Forelimb muscle (tissue), 1 donor: ENCODE measurements around the gene ERC2. TPM values are rescaled to one million over a fixed set of nuclear protein-coding genes. Genes with fewer than 3 reads are reported as not detected.

Source experiments
- DNase-seq: peaks from one replicate; pipeline ENCODE4 v3.0.0-alpha.2; 2013; ENCODE audit warnings: low read depth
- polyA plus RNA-seq: library from polyadenylated mRNA; unstranded; fragments of 120-200 nt; gene quantifications from one replicate; pipeline ENCODE4 v1.2.1, GENCODE V29; 2013; ENCODE audit not compliant: insufficient read length

Gene ERC2
- polyA plus RNA-seq, 1 donor = 1.2 TPM

- DNase-seq = no peak
Measured at GRCh38 chr3:56001537-56001936, 466.7 kb downstream of the ERC2 start.

GRCh38 chr3:55989366-55989765 is 478.9 kb downstream of the ERC2 start:
- DNase-seq = no peak

- no peak for DNase-seq
Measured at GRCh38 chr3:55988905-55989304, 479.4 kb downstream of the ERC2 start.

GRCh38 chr3:55984626-55985025 is 483.6 kb downstream of the ERC2 start:
- DNase-seq = no peak

GRCh38 chr3:55978953-55979352 is 489.3 kb downstream of the ERC2 start:
- no peak for DNase-seq

GRCh38 chr3:55974421-55975165 is 493.7 kb downstream of the ERC2 start:
- peak; percentile 53 for DNase-seq

- DNase-seq = no peak
Measured at GRCh38 chr3:55969634-55970033, 498.6 kb downstream of the ERC2 start.

- DNase-seq = no peak
Measured at GRCh38 chr3:55968331-55968730, 499.9 kb downstream of the ERC2 start.

GRCh38 chr3:55966566-55966965 is 501.7 kb downstream of the ERC2 start:
- DNase-seq = no peak

GRCh38 chr3:55965776-55966175 is 502.5 kb downstream of the ERC2 start:
- DNase-seq = no peak

GRCh38 chr3:55964491-55964985 is 503.7 kb downstream of the ERC2 start:
- no peak for DNase-seq

- no peak for DNase-seq
Measured at GRCh38 chr3:55963601-55964000, 504.7 kb downstream of the ERC2 start.

GRCh38 chr3:55959471-55960080 is 508.7 kb downstream of the ERC2 start:
- no peak for DNase-seq

GRCh38 chr3:55958605-55959004 is 509.7 kb downstream of the ERC2 start:
- no peak for DNase-seq

GRCh38 chr3:55955891-55956477 is 512.3 kb downstream of the ERC2 start:
- DNase-seq = no peak

GRCh38 chr3:55951388-55951787 is 516.9 kb downstream of the ERC2 start:
- no peak for DNase-seq

- no peak for DNase-seq
Measured at GRCh38 chr3:55947406-55947805, 520.9 kb downstream of the ERC2 start.

GRCh38 chr3:55946574-55947160 is 521.6 kb downstream of the ERC2 start:
- DNase-seq = no peak

GRCh38 chr3:55942868-55943267 is 525.4 kb downstream of the ERC2 start:
- DNase-seq = no peak

GRCh38 chr3:55939287-55939686 is 529.0 kb downstream of the ERC2 start:
- DNase-seq = no peak

GRCh38 chr3:55937301-55937700 is 531.0 kb downstream of the ERC2 start:
- DNase-seq = no peak

GRCh38 chr3:55936549-55937052 is 531.7 kb downstream of the ERC2 start:
- DNase-seq = no peak
